RWPE1 (cell line): ENCODE measurements around the gene SGK1.

Experiments
- CTCF ChIA-PET: fragments of 350-600 bp; sonication (Branson Sonifier 250); formaldehyde crosslinking; extraction: SDS; loops from one replicate; lab custom pipeline; 2021; lab: Yijun Ruan, JAX
- POLR2A ChIA-PET: fragments of 400-600 bp; formaldehyde crosslinking; extraction: SDS; loops from one replicate; lab custom pipeline; 2020; ENCODE audit warnings: antibody characterized with exemption; ENCODE audit not compliant: low non-redundant PET; lab: Yijun Ruan, JAX
- DNase-seq: peaks from one replicate; pipeline ENCODE4 v3.0.0; 2012; ENCODE audit warnings: low spot score
- H3K27ac ChIP-seq: fragments of 450-650 bp; 2 replicates; pipeline ENCODE4 v1.5.1; 2017
- TF ChIP-seq, protein P1 (sequence below): fragments of 450-650 bp; conservative IDR thresholded peaks from 2 replicates; pipeline ENCODE4 v1.5.1; 2017; ENCODE audit warnings: low read depth, mild to moderate bottlenecking

Gene SGK1

DNA sequence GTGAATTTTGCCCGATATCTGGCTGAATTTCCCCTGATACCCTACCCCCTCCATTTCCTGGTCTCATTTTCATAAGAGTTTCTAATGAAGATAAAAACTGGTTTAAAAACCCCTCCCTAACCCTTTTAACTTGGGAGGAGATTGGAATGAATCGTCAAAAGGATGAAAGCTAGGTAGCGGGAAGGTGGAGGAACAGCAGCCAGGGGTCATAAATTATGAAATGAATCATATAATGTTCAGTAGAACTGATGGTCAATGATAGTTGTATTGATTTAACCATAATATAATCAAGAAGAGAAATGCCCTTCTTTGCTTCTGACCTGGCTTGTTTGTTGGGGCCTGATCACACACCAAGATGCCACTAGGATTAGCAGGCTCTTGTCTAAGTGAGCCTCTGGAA lies 38.5 kb upstream of the SGK1 start:
- CTCF ChIA-PET, result no interaction called here

DNA sequence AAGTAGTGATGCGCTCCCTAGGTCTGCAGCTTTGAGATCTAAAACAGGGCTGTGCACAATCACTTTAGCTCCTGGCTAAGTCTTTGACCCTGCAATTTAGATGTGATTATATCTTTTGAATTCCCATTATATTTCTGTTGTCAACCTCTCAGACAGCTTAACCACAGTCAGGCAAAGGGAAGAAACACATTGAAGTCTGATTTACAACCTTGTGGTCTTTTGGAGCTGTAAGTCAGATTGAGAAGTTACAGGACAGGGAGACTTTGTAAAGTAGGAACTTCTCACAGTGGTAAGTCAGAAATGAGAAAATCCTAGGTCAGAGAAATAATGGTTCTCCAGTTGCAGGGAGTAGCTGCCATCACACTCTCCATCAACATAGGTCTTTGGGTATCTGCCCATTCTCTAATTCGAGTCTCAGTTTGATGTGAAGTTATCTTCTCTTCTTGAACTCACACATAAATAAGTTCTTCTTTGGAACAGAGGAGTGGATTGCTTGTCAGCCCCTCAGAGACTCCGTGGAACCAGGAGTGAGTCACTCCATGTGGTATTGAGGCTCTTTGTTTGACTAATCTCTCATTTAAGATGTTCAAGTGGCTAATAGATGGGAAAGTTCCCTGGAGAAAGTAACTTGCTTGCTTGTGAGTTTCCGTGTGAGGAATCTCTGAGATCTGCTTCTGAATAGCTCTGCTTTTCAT lies 35.0 kb upstream of the SGK1 start:
- ChIA-PET CTCF (no interaction called here), POLR2A (interaction anchor here (0.5 kb wide), 1 partner anchor 275 kb away, joined by 6 read pairs; no protein-coding TSS in a partner anchor)
- no peak overlapping the region for H3K27ac ChIP-seq
- DNase-seq, result no peak
- TF ChIP-seq, protein P1, sequence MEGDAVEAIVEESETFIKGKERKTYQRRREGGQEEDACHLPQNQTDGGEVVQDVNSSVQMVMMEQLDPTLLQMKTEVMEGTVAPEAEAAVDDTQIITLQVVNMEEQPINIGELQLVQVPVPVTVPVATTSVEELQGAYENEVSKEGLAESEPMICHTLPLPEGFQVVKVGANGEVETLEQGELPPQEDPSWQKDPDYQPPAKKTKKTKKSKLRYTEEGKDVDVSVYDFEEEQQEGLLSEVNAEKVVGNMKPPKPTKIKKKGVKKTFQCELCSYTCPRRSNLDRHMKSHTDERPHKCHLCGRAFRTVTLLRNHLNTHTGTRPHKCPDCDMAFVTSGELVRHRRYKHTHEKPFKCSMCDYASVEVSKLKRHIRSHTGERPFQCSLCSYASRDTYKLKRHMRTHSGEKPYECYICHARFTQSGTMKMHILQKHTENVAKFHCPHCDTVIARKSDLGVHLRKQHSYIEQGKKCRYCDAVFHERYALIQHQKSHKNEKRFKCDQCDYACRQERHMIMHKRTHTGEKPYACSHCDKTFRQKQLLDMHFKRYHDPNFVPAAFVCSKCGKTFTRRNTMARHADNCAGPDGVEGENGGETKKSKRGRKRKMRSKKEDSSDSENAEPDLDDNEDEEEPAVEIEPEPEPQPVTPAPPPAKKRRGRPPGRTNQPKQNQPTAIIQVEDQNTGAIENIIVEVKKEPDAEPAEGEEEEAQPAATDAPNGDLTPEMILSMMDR, result no peak

More for the DNA sequence above, 38.5 kb upstream of the SGK1 start:
- POLR2A ChIA-PET, result no interaction called here
- TF ChIP-seq, protein P1, result no peak
- no peak for DNase-seq
- no peak overlapping the region for H3K27ac ChIP-seq

DNA sequence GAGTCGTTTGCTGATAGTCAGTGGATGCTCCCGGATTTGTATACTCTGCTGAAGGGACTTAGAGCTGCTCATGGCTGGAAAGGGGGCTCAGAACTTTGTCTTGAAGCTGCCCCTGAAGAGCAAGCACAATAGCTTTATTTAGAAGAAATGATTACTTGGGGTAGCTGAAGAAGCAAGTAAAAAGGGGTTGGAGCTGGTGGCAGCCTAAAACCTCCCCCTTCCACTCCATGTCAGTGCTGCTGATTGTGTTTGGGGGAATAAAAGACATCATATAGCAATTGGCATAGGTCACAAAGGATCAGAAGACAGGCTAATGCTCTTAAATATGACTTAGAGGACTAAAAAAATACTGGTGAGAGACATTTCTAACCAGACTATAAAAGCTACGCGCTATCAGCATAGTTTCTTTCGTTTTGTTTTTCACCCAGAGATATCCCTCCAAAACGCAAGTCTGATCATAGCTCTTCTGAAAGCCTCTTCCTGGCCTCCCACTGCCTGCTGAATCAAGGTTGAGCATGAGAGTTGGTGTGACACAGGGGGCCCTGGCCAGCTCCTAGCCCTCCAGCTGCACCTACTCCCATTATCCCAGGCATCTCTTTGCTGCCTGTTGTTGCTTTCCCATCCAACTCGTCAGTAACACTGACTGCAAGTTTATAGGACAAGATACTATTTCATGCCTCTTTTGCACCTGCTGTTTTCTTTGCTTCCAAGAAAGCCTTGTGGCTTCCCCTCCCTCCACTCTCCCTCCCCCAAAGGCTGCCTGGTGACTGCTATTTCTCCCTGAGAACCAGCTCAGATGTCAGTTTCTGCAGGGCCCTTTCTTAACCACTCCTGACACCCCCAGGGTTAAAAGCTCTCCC lies 33.9 kb upstream of the SGK1 start:
- CTCF ChIA-PET, result no interaction called here
- POLR2A ChIA-PET, result no interaction called here
- no peak for DNase-seq
- no peak overlapping the region for H3K27ac ChIP-seq
- TF ChIP-seq, protein P1, result no peak

DNA sequence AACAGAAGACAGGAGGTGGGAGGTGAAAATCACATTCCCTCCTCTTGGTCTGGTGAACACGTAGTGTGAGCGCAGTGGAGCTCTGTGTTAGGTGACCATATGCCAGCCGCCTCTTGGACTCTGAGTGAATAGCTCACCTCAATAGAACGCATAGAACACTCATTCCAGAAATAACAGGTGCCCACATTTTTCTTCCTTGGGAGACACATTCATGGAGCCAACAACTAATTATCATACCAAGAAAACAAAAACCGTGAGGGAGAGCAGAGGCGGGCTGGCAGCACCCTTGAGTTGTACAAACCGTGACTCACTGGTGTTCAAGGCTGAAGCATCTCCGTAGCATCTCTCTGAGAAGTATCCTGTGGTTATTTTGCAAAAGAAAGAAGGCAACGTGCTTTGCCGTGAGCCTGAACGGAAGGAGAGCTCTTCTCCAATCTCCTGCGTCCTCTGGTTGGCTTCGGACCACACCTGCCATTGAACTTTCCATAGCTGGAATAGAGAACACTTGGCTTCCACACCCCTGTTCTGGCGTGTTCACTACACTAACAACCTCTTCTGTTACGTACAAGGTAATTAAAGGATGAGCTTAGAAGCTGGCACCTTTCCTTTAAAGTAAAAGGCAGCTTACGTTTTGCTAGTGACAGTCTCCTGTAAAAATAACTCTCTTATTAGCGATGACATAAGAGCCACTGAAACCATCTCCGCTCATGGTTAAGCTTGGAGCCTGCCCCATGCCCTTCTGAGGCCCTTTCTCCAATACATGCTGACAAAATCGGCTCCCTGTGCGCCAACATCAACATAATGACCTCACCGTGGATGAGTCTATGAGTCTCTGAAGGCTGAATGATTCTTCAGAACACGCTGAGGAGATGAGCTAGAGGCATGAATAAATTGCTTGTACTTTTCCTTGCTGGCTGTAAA lies 30.2 kb upstream of the SGK1 start:
- ChIA-PET CTCF (interaction anchor here (0.5 to 0.8 kb wide), 2 partner anchors 13 to 221 kb away, joined by 3 to 5 read pairs; no protein-coding TSS in a partner anchor), POLR2A (no interaction called here)
- DNase-seq, result no peak
- no peak overlapping the region for H3K27ac ChIP-seq
- TF ChIP-seq, protein P1, result no peak

DNA sequence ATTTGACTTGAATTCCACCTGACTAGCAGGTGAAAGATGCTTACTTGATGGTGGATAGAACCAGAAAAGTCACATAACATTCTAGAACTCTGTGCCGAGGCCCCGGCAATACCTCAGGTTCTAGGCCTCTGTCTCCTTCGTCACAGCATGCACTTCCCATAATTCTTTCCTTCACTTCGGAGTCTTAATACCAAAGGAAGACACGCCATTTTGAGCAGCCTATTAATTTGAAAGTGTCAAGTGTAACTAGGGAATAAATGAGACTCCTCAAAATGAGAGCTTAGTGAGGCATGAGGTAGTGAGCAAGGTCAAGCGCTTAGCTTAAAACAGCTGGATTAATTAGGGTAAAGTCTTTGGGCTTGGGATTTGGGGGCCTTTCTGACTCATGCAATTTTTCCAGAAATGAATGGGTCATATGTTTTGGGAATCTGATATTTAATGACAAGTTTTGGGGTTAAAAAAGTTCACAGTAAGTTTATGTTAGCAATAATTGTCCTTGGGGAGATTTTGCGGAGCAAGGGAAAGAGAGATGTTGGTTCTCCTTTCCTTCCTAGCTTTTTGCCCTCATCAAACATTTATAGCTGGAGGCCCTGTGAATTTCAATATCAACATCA lies 29.1 kb upstream of the SGK1 start:
- no peak overlapping the region for H3K27ac ChIP-seq
- POLR2A ChIA-PET, result no interaction called here
- TF ChIP-seq, protein P1, result no peak
- DNase-seq, result no peak
- CTCF ChIA-PET, result no interaction called here

DNA sequence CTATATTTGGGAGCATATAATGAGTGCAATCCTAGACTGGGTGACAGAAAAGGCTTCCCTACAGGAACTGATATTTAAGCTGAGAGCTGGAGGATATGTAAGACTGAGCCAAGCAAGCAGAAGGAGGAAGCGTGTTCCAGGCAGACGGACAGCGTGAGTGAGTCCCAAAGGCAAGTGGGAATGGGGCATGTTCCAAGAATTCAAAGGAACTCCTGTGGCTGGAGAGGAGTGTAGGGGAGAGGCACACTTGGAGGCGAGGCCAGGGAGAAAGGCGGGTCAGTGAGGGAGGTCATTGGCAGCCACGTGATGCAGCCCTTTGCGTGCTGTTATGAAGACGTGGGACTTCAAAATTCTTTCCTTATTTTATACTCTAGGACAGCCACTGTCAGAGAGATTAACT lies 27.9 kb upstream of the SGK1 start:
- DNase-seq, result no peak
- no peak overlapping the region for H3K27ac ChIP-seq
- POLR2A ChIA-PET, result no interaction called here
- CTCF ChIA-PET, result interaction anchor here (0.6 kb wide), 1 partner anchor 42 kb away, joined by 7 read pairs; no protein-coding TSS in a partner anchor
- TF ChIP-seq, protein P1, result no peak
